ENCODE results near the gene MTARC2.

Gene MTARC2

DNA sequence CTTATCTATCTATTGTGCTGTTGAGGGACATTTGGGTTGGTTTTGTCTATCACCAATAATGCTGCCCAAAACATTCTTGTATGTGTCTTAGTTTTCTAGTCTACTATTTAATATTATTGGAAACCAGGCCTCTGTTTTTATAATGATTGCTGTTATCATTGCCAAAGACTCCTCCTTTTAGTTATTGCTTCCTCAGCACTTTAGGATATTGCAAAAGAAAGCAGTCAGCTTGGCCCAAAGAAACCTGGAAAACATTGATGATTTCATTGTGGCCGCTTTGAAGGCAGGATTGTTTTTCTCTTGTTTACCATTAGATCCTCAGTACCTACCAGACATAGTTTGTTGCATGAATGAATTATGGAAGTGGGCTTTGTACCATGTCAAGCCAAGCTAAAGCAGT lies 20.6 kb upstream of the MTARC2 start:
- Histone ChIP-seq H3K9me3 (ENCODE audit: severe bottlenecking) (no peaks in the 10 kb centered on the region), H3K36me3 (ENCODE audit: low read depth) (no peaks in the 10 kb centered on the region), H3K27ac (ENCODE audit: poor library complexity, severe bottlenecking) (no peak overlapping the region), H3K4me3 (ENCODE audit: severe bottlenecking) (no peak overlapping the region), H3K4me1 (ENCODE audit: insufficient read depth, poor library complexity, severe bottlenecking) (peaks cover under 1% of the 10 kb centered on the region), H3K27me3 (ENCODE audit: insufficient read depth, poor library complexity, severe bottlenecking) (no peaks in the 10 kb centered on the region)
- no peak for DNase-seq (ENCODE audit: low spot score)
- TF ChIP-seq, protein P1, sequence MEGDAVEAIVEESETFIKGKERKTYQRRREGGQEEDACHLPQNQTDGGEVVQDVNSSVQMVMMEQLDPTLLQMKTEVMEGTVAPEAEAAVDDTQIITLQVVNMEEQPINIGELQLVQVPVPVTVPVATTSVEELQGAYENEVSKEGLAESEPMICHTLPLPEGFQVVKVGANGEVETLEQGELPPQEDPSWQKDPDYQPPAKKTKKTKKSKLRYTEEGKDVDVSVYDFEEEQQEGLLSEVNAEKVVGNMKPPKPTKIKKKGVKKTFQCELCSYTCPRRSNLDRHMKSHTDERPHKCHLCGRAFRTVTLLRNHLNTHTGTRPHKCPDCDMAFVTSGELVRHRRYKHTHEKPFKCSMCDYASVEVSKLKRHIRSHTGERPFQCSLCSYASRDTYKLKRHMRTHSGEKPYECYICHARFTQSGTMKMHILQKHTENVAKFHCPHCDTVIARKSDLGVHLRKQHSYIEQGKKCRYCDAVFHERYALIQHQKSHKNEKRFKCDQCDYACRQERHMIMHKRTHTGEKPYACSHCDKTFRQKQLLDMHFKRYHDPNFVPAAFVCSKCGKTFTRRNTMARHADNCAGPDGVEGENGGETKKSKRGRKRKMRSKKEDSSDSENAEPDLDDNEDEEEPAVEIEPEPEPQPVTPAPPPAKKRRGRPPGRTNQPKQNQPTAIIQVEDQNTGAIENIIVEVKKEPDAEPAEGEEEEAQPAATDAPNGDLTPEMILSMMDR (IDR thresholded peaks at IDR 0.05; ENCODE audit: poor library complexity, severe bottlenecking), result no peak
- ATAC-seq (ENCODE audit: low read depth), result no peak

DNA sequence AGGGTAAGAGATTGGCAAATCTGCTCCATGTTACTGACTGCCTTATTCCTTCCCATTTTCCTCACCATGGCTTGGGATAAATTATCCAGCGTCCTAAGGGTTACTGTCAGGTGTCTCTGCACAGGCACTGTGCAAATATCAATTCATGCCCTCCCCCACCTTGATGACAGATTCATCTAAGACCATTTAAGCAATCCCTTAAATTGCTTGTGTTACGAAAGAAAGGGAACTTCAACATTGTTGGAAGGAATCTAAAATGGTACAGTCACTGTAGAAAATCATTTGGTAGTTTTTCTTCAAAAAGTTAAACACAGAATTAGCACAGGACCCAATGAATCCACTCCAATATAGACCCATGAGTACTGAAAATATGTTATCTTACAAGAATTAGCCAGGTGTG lies 17.6 kb upstream of the MTARC2 start:
- no peak for DNase-seq (ENCODE audit: low spot score)
- Histone ChIP-seq H3K4me1 (ENCODE audit: insufficient read depth, poor library complexity, severe bottlenecking) (peaks cover 6% of the 10 kb centered on the region), H3K9me3 (ENCODE audit: severe bottlenecking) (no peaks in the 10 kb centered on the region), H3K36me3 (ENCODE audit: low read depth) (no peaks in the 10 kb centered on the region), H3K4me3 (ENCODE audit: severe bottlenecking) (no peak overlapping the region), H3K27me3 (ENCODE audit: insufficient read depth, poor library complexity, severe bottlenecking) (no peaks in the 10 kb centered on the region), H3K27ac (ENCODE audit: poor library complexity, severe bottlenecking) (no peak overlapping the region)
- ATAC-seq (ENCODE audit: low read depth), result no peak
- TF ChIP-seq, protein P1 (IDR thresholded peaks at IDR 0.05; ENCODE audit: poor library complexity, severe bottlenecking), result no peak

DNA sequence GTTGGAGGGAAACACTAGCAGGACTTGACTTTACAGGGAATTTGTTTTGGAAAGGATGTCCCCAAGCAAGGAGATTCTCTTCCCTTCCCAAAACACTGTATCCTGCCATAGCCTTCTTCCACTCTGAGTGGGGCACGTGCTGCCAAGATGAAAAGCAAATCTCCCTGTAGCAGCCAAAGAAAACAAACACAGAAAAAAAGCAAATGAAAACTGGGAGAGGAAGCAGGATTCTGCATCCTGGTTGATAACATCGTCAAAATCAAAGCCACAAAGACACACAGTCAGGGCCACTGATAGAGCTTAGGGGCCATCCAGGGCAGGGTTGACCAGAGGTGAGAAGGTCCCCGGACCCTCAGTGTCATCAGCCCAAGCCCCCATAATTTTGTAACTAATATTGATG lies 16.0 kb upstream of the MTARC2 start:
- TF ChIP-seq, protein P1 (IDR thresholded peaks at IDR 0.05; ENCODE audit: poor library complexity, severe bottlenecking), result no peak
- DNase-seq (ENCODE audit: low spot score) (no peak), ATAC-seq (ENCODE audit: low read depth) (no peak)
- Histone ChIP-seq H3K27ac (ENCODE audit: poor library complexity, severe bottlenecking) (no peak overlapping the region), H3K36me3 (ENCODE audit: low read depth) (no peaks in the 10 kb centered on the region), H3K4me1 (ENCODE audit: insufficient read depth, poor library complexity, severe bottlenecking) (peaks cover 6% of the 10 kb centered on the region), H3K4me3 (ENCODE audit: severe bottlenecking) (no peak overlapping the region), H3K27me3 (ENCODE audit: insufficient read depth, poor library complexity, severe bottlenecking) (no peaks in the 10 kb centered on the region), H3K9me3 (ENCODE audit: severe bottlenecking) (no peaks in the 10 kb centered on the region)

DNA sequence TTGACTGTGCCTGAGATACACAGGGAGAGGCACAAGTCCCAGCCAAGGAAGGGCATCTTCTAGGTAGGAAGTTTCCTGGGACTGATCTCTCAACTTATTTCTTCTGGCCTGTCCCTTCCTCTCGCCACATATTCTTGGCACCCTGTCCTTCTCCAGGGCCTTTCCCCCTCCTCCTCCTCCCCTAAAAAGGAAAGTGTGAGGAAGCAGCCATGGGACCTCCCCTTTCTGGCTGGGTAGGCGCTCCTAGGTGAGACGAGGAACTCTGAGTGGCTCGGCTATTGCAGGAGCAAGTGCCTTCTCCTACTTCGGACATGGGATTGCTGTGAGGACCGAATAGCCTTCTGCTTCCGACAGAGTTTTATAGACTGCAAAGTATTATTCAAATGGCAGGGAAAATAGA lies 15.5 kb upstream of the MTARC2 start:
- Histone ChIP-seq H3K27ac (ENCODE audit: poor library complexity, severe bottlenecking) (peak overlapping the region; percentile 14), H3K4me1 (ENCODE audit: insufficient read depth, poor library complexity, severe bottlenecking) (peaks cover 6% of the 10 kb centered on the region), H3K4me3 (ENCODE audit: severe bottlenecking) (no peak overlapping the region), H3K27me3 (ENCODE audit: insufficient read depth, poor library complexity, severe bottlenecking) (no peaks in the 10 kb centered on the region), H3K36me3 (ENCODE audit: low read depth) (no peaks in the 10 kb centered on the region), H3K9me3 (ENCODE audit: severe bottlenecking) (no peaks in the 10 kb centered on the region)
- DNase-seq (ENCODE audit: low spot score) (no peak), ATAC-seq (ENCODE audit: low read depth) (no peak)
- TF ChIP-seq, protein P1 (IDR thresholded peaks at IDR 0.05; ENCODE audit: poor library complexity, severe bottlenecking), result no peak

DNA sequence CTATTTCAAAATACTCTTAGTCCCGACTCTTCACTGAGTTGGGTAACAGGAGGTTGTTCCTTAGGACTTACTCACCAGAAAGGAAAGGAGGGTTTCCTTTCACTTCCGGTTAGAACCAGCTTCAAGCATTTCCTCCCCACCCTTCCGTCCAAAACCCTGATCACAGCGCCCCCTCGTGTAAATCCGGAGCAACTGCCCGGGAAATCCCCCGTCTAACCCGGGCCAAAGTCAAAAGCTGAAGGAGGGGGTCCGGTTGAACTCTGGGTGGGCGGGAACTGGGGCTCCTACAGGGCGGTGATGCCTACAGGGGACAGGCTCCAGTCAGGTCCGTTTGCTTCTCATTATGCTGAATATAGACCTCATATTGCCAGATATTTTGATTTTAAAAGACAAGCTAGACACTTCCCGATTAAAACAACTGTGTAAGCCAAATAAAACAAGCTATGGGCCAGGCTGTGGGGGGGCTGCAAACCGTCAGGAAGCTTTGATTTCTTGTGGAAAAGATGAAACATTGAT lies 15.0 kb upstream of the MTARC2 start:
- TF ChIP-seq, protein P1 (IDR thresholded peaks at IDR 0.05; ENCODE audit: poor library complexity, severe bottlenecking), result peak; percentile 67
- H3K4me3 ChIP-seq (ENCODE audit: severe bottlenecking), result no peak overlapping the region
- H3K27me3 ChIP-seq (ENCODE audit: insufficient read depth, poor library complexity, severe bottlenecking), result no peaks in the 10 kb centered on the region
- no peak for DNase-seq (ENCODE audit: low spot score)
- peaks cover 6% of the 10 kb centered on the region for H3K4me1 ChIP-seq (ENCODE audit: insufficient read depth, poor library complexity, severe bottlenecking)
- peak overlapping the region; percentile 14 for H3K27ac ChIP-seq (ENCODE audit: poor library complexity, severe bottlenecking)
- no peaks in the 10 kb centered on the region for H3K36me3 ChIP-seq (ENCODE audit: low read depth)
- H3K9me3 ChIP-seq (ENCODE audit: severe bottlenecking), result no peaks in the 10 kb centered on the region
- peak; percentile 84 for ATAC-seq (ENCODE audit: low read depth)
